HEK293T (cell line): ENCODE data around the gene MT1B.

ENCODE experiments used
- ARNT ChIP-seq: fragments of 450-650 bp; IDR thresholded peaks from 2 replicates; pipeline ENCODE4 v1.6.1; 2017; ENCODE audit warnings: mild to moderate bottlenecking
- BHLHE40 ChIP-seq: fragments of 450-650 bp; IDR thresholded peaks from 2 replicates; pipeline ENCODE4 v1.6.1; 2016; ENCODE audit warnings: mild to moderate bottlenecking, moderate library complexity, borderline replicate concordance
- ELF4 ChIP-seq: fragments of 450-650 bp; IDR thresholded peaks from 2 replicates; pipeline ENCODE4 v1.6.1; 2017; ENCODE audit warnings: antibody characterized with exemption
- FOXA1 ChIP-seq: fragments of 450-650 bp; IDR thresholded peaks from 2 replicates; pipeline ENCODE4 v1.6.1; 2016; ENCODE audit warnings: mild to moderate bottlenecking
- FOXK2 ChIP-seq: fragments of 450-650 bp; IDR thresholded peaks from 2 replicates; pipeline ENCODE4 v1.6.1; 2016; ENCODE audit warnings: mild to moderate bottlenecking
- FOXM1 ChIP-seq: fragments of 450-650 bp; IDR thresholded peaks from 2 replicates; pipeline ENCODE4 v1.6.1; 2017; ENCODE audit warnings: mild to moderate bottlenecking, borderline replicate concordance
- L3MBTL2 ChIP-seq: fragments of 450-650 bp; conservative IDR thresholded peaks from 2 replicates; pipeline ENCODE4 v1.6.1; 2016; ENCODE audit warnings: mild to moderate bottlenecking
- LEF1 ChIP-seq: fragments of 450-650 bp; IDR thresholded peaks from 2 replicates; pipeline ENCODE4 v1.6.1; 2017; ENCODE audit warnings: mild to moderate bottlenecking, borderline replicate concordance
- NFRKB ChIP-seq: fragments of 450-650 bp; IDR thresholded peaks from 2 replicates; pipeline ENCODE4 v1.6.1; 2016; ENCODE audit warnings: mild to moderate bottlenecking, moderate library complexity
- SP1 ChIP-seq: fragments of 450-650 bp; IDR thresholded peaks from 2 replicates; pipeline ENCODE4 v1.6.1; 2017
- TARDBP ChIP-seq: fragments of 450-650 bp; IDR thresholded peaks from 2 replicates; pipeline ENCODE4 v1.6.1; 2016
- ZNF384 ChIP-seq: fragments of 450-650 bp; IDR thresholded peaks from 2 replicates; pipeline ENCODE4 v1.6.1; 2016
- TF ChIP-seq, protein P1 (sequence below): fragments of 450-650 bp; IDR thresholded peaks from 2 replicates; pipeline ENCODE4 v1.6.1; 2016

GRCh38 chr16:56634715-56635440 lies 16.8 kb upstream of the MT1B start:
- TF ChIP-seq ELF4 (no peak), FOXK2 (no peak), BHLHE40 (no peak), ZNF384 (no peak), NFRKB (no peak), ARNT (no peak), FOXM1 (no peak), L3MBTL2 (no peak), TARDBP (no peak), FOXA1 (no peak), SP1 (no peak), LEF1 (no peak)
- TF ChIP-seq, protein P1, sequence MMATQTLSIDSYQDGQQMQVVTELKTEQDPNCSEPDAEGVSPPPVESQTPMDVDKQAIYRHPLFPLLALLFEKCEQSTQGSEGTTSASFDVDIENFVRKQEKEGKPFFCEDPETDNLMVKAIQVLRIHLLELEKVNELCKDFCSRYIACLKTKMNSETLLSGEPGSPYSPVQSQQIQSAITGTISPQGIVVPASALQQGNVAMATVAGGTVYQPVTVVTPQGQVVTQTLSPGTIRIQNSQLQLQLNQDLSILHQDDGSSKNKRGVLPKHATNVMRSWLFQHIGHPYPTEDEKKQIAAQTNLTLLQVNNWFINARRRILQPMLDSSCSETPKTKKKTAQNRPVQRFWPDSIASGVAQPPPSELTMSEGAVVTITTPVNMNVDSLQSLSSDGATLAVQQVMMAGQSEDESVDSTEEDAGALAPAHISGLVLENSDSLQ = no peak
